HCT116 (cell line): ENCODE measurements around the gene SLC9A6. TPM values are rescaled to one million over a fixed set of nuclear protein-coding genes. Genes with fewer than 3 reads are reported as not detected.

Source experiments
- ATAC-seq: fragments of 200-7000 bp; cut with Tn5 transposase; 2 replicates; pipeline ENCODE4 v1.9.1; 2020; ENCODE audit warnings: mild to moderate bottlenecking, moderate library complexity
- BruUV-seq: library from RNA; stranded (reverse); fragments of 400-500 nt; replicated peaks from 2 replicates; lab custom pipeline; 2021; lab: Mats Ljungman, UMichigan
- CTCF ChIA-PET: fragments of 300-600 bp; sonication (Branson Sonifier 250); formaldehyde crosslinking; loops from one replicate; lab custom pipeline; 2021; ENCODE audit warnings: antibody characterized with exemption; lab: Charles Lee
- POLR2A ChIA-PET: fragments of 300-600, 350-600 bp; sonication (Branson Sonifier 250); formaldehyde crosslinking; loops from one replicate; lab custom pipeline; 2021; ENCODE audit warnings: antibody characterized with exemption; lab: Charles Lee
- RAD21 ChIA-PET, 2 experiments: fragments of 300-600 bp; sonication (Branson Sonifier 250); formaldehyde crosslinking; loops; one replicate each; lab custom pipeline; 2023; ENCODE audit warnings: low total read pairs in 2 of 2; ENCODE audit not compliant: uncharacterized antibody in 2 of 2, unreplicated experiment in 2 of 2, low non-redundant PET in 1 of 2; lab: Charles Lee
- DNase-seq: peaks from one replicate; pipeline ENCODE4 v3.0.0-alpha.2; 2010; ENCODE audit warnings: low read depth, low spot score
- H2AFZ ChIP-seq: fragments of 200-600 bp; shearing (Covaris generic), sonication (generic); 2 replicates; pipeline ENCODE4 v1.6.1; 2017; ENCODE audit warnings: low read depth, mixed run types, mixed read lengths, antibody characterized with exemption, low read length; ENCODE audit not compliant: poor library complexity, severe bottlenecking
- H3K27ac ChIP-seq: 2 replicates; pipeline ENCODE4 v1.5.1; 2012; ENCODE audit warnings: low read depth, low read length
- H3K27me3 ChIP-seq: fragments of 200-600 bp; sonication (generic); 2 replicates; pipeline ENCODE4 v1.6.1; 2016; ENCODE audit warnings: mixed run types, low read length, mixed read lengths; ENCODE audit not compliant: insufficient read depth
- H3K36me3 ChIP-seq, 2 experiments: fragments of 200-500 bp in 1 of 2; fragments of 200-600 bp in 1 of 2; sonication (Bioruptor generic) in 1 of 2; sonication (generic) in 1 of 2; 2 replicates each; pipeline versions ENCODE4 v1.5.1 to v1.6.1; 2014 to 2016; ENCODE audit warnings: low read length in 2 of 2, inconsistent platforms in 1 of 2, mixed read lengths in 1 of 2, mixed run types in 1 of 2; ENCODE audit not compliant: insufficient read depth in 2 of 2, control insufficient read depth in 1 of 2
- H3K4me1 ChIP-seq, 2 experiments: fragments of 200-600 bp in 1 of 2; sonication (generic) in 1 of 2; 2 replicates each; pipeline versions ENCODE4 v1.5.1 to v1.6.1; 2012 to 2017; ENCODE audit warnings: low read length in 2 of 2, inconsistent platforms in 1 of 2, mild to moderate bottlenecking in 1 of 2, mixed read lengths in 1 of 2, mixed run types in 1 of 2, moderate library complexity in 1 of 2; ENCODE audit not compliant: insufficient read depth in 2 of 2, control insufficient read depth in 1 of 2
- H3K4me2 ChIP-seq: fragments of 200-600 bp; sonication (generic); 2 replicates; pipeline ENCODE4 v1.6.1; 2017; ENCODE audit warnings: mixed run types, low read length, mixed read lengths
- H3K4me3 ChIP-seq, 2 experiments: fragments of 200-600 bp in 1 of 2; sonication (generic) in 1 of 2; replicated peaks in 1 of 2; 2 replicates each; pipeline ENCODE4 v1.5.1; 2011 to 2016; ENCODE audit warnings: low read length in 2 of 2, control low read depth in 1 of 2, low read depth in 1 of 2, mild to moderate bottlenecking in 1 of 2, mixed read lengths in 1 of 2, mixed run types in 1 of 2
- H3K79me2 ChIP-seq: fragments of 200-600 bp; sonication (generic); 2 replicates; pipeline ENCODE4 v1.6.1; 2017; ENCODE audit warnings: mild to moderate bottlenecking, mixed run types, low read length, moderate library complexity, mixed read lengths; ENCODE audit not compliant: insufficient read depth
- H3K9ac ChIP-seq: fragments of 200-600 bp; sonication (generic); 2 replicates; pipeline ENCODE4 v1.6.1; 2016; ENCODE audit warnings: low read length, mixed read lengths
- H3K9me2 ChIP-seq: fragments of 200-600 bp; sonication (generic), shearing (Covaris generic); 2 replicates; pipeline ENCODE4 v1.6.1; 2017; ENCODE audit warnings: mixed run types, mild to moderate bottlenecking, moderate library complexity; ENCODE audit not compliant: insufficient read depth
- H3K9me3 ChIP-seq, 2 experiments: fragments of 200-500 bp in 1 of 2; fragments of 200-600 bp in 1 of 2; sonication (Bioruptor generic) in 1 of 2; sonication (generic) in 1 of 2; 2 replicates each; pipeline ENCODE4 v1.6.1; 2014 to 2017; ENCODE audit warnings: low read length in 2 of 2, mixed read lengths in 2 of 2, inconsistent platforms in 1 of 2, low read depth in 1 of 2, mild to moderate bottlenecking in 1 of 2, mixed run types in 1 of 2, moderate library complexity in 1 of 2; ENCODE audit not compliant: control insufficient read depth in 1 of 2, insufficient read depth in 1 of 2
- H4K20me1 ChIP-seq: fragments of 200-600 bp; sonication (generic), shearing (Covaris generic); 2 replicates; pipeline ENCODE4 v1.6.1; 2017; ENCODE audit warnings: mixed run types, mild to moderate bottlenecking, moderate library complexity; ENCODE audit not compliant: insufficient read depth
- CBX3 ChIP-seq: IDR thresholded peaks from 2 replicates; pipeline ENCODE4 v1.6.1; 2012; ENCODE audit warnings: low read depth
- CEBPB ChIP-seq: IDR thresholded peaks from 2 replicates; pipeline ENCODE4 v1.6.1; 2012; ENCODE audit warnings: low read depth
- EZH2phosphoT487 ChIP-seq: fragments of 200-600 bp; IDR thresholded peaks from 2 replicates; pipeline ENCODE4 v1.6.1; 2018; ENCODE audit warnings: antibody characterized with exemption, borderline replicate concordance
- FOSL1 ChIP-seq: IDR thresholded peaks from 2 replicates; pipeline ENCODE4 v1.6.1; 2012; ENCODE audit warnings: low read depth
- JUND ChIP-seq: IDR thresholded peaks from 2 replicates; pipeline ENCODE4 v1.6.1; 2012
- MAX ChIP-seq: IDR thresholded peaks from 2 replicates; pipeline ENCODE4 v1.6.1; 2012
- RAD21 ChIP-seq: IDR thresholded peaks from 2 replicates; pipeline ENCODE4 v1.6.1; 2012; ENCODE audit warnings: low read depth, mild to moderate bottlenecking
- REST ChIP-seq: IDR thresholded peaks from 2 replicates; pipeline ENCODE4 v1.6.1; 2012; ENCODE audit warnings: low read depth
- SRF ChIP-seq: IDR thresholded peaks from 2 replicates; pipeline ENCODE4 v1.6.1; 2012; ENCODE audit warnings: low read depth
- YY1 ChIP-seq: IDR thresholded peaks from 2 replicates; pipeline ENCODE4 v1.6.1; 2011; ENCODE audit warnings: low read length, low read depth, moderate library complexity, mild to moderate bottlenecking; ENCODE audit not compliant: insufficient replicate concordance; ENCODE audit errors: extremely low read depth
- ZNF274 ChIP-seq: fragments of 200-500 bp; sonication (Bioruptor generic); IDR thresholded peaks from 2 replicates; pipeline ENCODE4 v1.6.1; 2014; ENCODE audit warnings: mild to moderate bottlenecking, low read depth, low read length, inconsistent platforms
- intact Hi-C: fragments of 100-400 bp; cut with micrococcal nuclease; formaldehyde crosslinking; loops from 2 replicates; pipeline ENCODE4 v1.10.0; 2022
- total RNA-seq: library from RNA; stranded (reverse); gene quantifications from one replicate; pipeline ENCODE4 v1.2.1, GENCODE V29; 2021; ENCODE audit not compliant: unreplicated experiment
- TF ChIP-seq, protein P1 (sequence below): IDR thresholded peaks from 2 replicates; pipeline ENCODE4 v1.6.1; 2012

Gene SLC9A6
- total RNA-seq, 1 experiment from 2014 or later: 10.8 TPM

DNA sequence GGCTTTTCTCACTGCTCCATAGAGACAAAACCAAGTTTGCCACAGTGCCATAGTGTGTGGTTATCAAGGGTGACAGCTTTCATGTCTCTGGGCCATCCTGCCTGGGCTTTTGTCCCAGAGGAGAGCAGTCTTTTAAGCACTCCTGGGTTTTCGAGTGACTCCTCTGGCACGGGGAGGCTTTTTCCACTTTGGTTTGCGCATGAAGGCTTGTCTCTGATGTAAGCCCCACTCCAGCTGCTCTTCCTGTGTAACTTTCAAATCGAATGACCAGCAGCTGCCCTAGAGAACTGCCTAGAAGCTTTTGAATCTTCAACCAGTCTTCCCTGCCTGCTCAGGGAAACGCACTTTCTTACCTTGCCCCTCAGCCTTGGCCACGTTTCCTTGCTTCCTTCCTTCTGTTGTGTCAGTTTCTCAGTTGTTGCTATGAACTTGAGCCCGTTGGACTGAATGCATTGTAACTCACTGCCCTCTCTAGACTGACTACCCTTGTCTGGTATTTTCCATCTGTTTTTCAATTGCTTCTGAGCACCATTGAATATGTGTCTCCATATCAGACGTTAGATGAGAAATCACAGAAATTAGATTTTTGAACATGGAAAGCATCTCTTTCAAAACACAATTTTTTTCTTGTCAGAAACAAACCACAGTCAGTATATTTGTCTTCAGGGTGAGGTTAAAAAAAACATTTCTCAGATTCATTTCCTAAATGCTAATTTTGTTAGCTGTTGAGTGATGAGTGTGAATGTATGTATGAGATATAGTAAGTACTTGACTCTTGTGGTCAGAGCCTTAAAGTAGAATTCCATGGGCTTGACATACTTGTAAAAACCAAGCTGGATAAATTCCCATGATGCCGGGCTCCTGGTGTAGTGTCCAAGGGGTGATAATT lies 45.3 kb downstream of the SLC9A6 start:
- Histone ChIP-seq H3K9me3 (no peaks in the 10 kb centered on the region), H3K9ac (no peak overlapping the region), H2AFZ (no peak overlapping the region), H4K20me1 (no peaks in the 10 kb centered on the region), H3K79me2 (no peaks in the 10 kb centered on the region), H3K4me2 (no peak overlapping the region), H3K4me3 (no peak overlapping the region), H3K36me3 (no peaks in the 10 kb centered on the region), H3K27ac (no peak overlapping the region), H3K4me1 (no peaks in the 10 kb centered on the region), H3K27me3 (no peaks in the 10 kb centered on the region), H3K9me2 (no peaks in the 10 kb centered on the region)
- no TSS peak for BruUV-seq
- intact Hi-C loops: no loop called here
- TF ChIP-seq FOSL1 (no peak), YY1 (no peak), CBX3 (no peak), MAX (no peak)
- TF ChIP-seq, protein P1, sequence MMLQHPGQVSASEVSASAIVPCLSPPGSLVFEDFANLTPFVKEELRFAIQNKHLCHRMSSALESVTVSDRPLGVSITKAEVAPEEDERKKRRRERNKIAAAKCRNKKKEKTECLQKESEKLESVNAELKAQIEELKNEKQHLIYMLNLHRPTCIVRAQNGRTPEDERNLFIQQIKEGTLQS: no peak
- ATAC-seq: no peak
- ChIA-PET CTCF (interaction anchor here (1.0 kb wide), 1 partner anchor 133 kb away, joined by 3 read pairs; no protein-coding TSS in a partner anchor), POLR2A (no interaction called here), RAD21 (no interaction called here)
- no peak for DNase-seq

DNA sequence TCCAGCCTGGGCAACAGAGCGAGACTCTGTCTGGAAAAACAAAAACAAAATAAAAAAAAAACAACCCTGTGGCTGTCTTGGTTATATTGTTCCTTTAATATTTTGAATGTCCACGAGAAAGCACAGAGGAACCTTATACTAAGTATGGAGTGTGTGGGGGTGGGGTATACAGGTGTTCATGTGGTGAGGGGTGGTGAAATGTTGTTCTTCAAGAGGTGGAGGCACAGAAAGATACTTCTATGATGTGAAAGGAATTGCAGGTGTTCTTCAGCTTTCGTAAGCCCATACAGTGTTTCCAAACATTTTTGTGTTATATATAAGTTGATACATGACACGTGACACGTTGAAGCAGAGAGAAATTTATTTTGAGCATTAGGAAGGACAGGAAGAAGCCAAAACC lies 46.4 kb downstream of the SLC9A6 start:
- intact Hi-C loops: no loop called here
- Histone ChIP-seq H3K9me2 (no peaks in the 10 kb centered on the region), H3K27ac (no peak overlapping the region), H3K79me2 (no peaks in the 10 kb centered on the region), H3K4me3 (no peak overlapping the region), H3K9me3 (no peaks in the 10 kb centered on the region), H2AFZ (no peak overlapping the region), H3K9ac (no peak overlapping the region), H3K36me3 (no peaks in the 10 kb centered on the region), H3K4me2 (no peak overlapping the region), H4K20me1 (no peaks in the 10 kb centered on the region), H3K4me1 (no peaks in the 10 kb centered on the region), H3K27me3 (no peaks in the 10 kb centered on the region)
- DNase-seq (no peak), ATAC-seq (no peak)
- RAD21 ChIA-PET: interaction anchor here in 1 of 2 experiments (0.7 kb wide), 1 partner anchor 9 kb away, joined by 3 read pairs; no protein-coding TSS in a partner anchor
- CTCF ChIA-PET: no interaction called here
- no TSS peak for BruUV-seq
- POLR2A ChIA-PET: no interaction called here
- TF ChIP-seq RAD21 (no peak), CEBPB (no peak), CBX3 (no peak), SRF (no peak), REST (no peak), ZNF274 (no peak), JUND (no peak), YY1 (no peak), EZH2phosphoT487 (no peak)
